Fibroblast of villous mesenchyme (primary cell): Measurements from ENCODE around the gene ANKIB1. TPM values are rescaled to one million over a fixed set of nuclear protein-coding genes. Genes with fewer than 3 reads are reported as not detected.
"Not testable (repeated sequence)": the region's sequence is repeated elsewhere in the genome, so short reads cannot be mapped to it uniquely, and the experiment has no call there.

Source experiments
- DNase-seq: peaks from one replicate; pipeline ENCODE4 v3.0.0-alpha.2; 2010; ENCODE audit warnings: low read depth
- H3K4me3 ChIP-seq: 2 replicates; pipeline ENCODE4 v1.5.1; 2011; ENCODE audit warnings: low read depth, mild to moderate bottlenecking, low read length
- CTCF ChIP-seq: IDR thresholded peaks from 2 replicates; pipeline ENCODE4 v1.5.1; 2012; ENCODE audit warnings: low read depth, mild to moderate bottlenecking, low read length; ENCODE audit not compliant: insufficient read depth
- total RNA-seq: library from RNA; depleted of rRNA; stranded (reverse); fragments of >200 nt; gene quantifications from 2 replicates; pipeline ENCODE4 v1.2.3, GENCODE V29; 2012

Gene ANKIB1
- total RNA-seq, 1 donor, result 91.1 TPM

- H3K4me3 ChIP-seq, result no peak overlapping the region
- DNase-seq, result no peak
- no peak for TF ChIP-seq CTCF
These were observed 110.6 kb downstream of the ANKIB1 start for GRCh38 chr7:92356406-92356805.

DNA sequence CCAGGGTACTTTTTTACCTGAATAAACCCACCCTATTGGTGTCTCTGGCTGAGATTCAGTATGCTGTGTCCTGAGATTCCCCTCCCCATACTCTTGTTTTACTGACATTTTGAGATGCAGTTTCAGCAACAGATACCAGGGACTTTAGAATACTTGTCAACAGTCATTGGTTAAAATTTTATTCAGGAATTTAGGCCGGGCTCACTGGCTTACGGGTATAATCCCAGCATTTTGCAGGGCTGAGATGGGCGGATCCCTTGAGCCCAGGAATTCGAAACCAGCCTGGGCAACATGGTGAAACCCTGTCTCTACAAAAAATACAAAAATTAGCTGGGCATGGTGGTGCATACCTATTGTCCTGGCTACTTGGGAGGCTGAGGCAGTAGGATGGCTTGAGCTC lies 111.5 kb downstream of the ANKIB1 start:
- H3K4me3 ChIP-seq, result no peak overlapping the region
- no peak for TF ChIP-seq CTCF
- DNase-seq, result no peak

- not testable (repeated sequence) for H3K4me3 ChIP-seq, DNase-seq
These were observed 113.4 kb downstream of the ANKIB1 start for GRCh38 chr7:92359179-92359578.

- DNase-seq, result peak; percentile 63
- no peak overlapping the region for H3K4me3 ChIP-seq
- TF ChIP-seq CTCF, result no peak
These were observed 114.0 kb downstream of the ANKIB1 start for GRCh38 chr7:92359801-92360200.

GRCh38 chr7:92360387-92360786 lies 114.6 kb downstream of the ANKIB1 start:
- H3K4me3 ChIP-seq, result no peak overlapping the region
- no peak for DNase-seq
- no peak for TF ChIP-seq CTCF

GRCh38 chr7:92362131-92362530 lies 116.4 kb downstream of the ANKIB1 start:
- no peak for TF ChIP-seq CTCF
- DNase-seq, result no peak

DNA sequence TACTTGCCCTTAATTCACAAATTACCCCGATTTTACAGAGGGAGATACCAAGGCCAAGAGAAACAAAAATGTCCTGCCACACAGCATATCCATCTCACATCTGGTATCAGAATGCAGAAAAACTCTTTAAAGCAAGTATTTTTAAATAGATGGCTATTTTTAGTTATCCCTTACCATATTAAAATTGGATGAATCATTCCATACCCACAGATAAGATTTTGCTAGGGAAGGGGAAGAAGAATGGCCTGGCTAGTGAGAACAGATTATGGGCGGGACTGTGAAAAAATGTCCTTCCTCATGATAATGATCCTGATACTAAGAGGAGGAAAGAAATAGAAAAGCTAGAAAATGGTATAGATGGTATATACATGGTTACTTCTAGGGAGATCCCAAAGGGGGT lies 121.0 kb downstream of the ANKIB1 start:
- no peak overlapping the region for H3K4me3 ChIP-seq
- peak; percentile 13 for DNase-seq
- no peak for TF ChIP-seq CTCF

More at GRCh38 chr7:92362131-92362530, 116.4 kb downstream of the ANKIB1 start:
- H3K4me3 ChIP-seq, result no peak overlapping the region
